HepG2 (cell line): ENCODE measurements around the gene UBE2Q2. TPM values are rescaled to one million over a fixed set of nuclear protein-coding genes. Genes with fewer than 3 reads are reported as not detected.

Experiments
- GATAD2A ChIP-seq: IDR thresholded peaks from 2 replicates; pipeline ENCODE4 v1.6.1; 2016
- NFIB ChIP-seq: sonication (generic); formaldehyde crosslinking; IDR thresholded peaks from 2 replicates; pipeline ENCODE4 v1.9.0; 2021; ENCODE audit warnings: missing genetic modification reagents, mild to moderate bottlenecking, borderline replicate concordance
- SNRNP70 ChIP-seq: fragments of 200-400 bp; formaldehyde crosslinking; IDR thresholded peaks from 2 replicates; pipeline ENCODE4 v1.6.1; 2017; ENCODE audit warnings: mild to moderate bottlenecking, low read depth, low read length, moderate library complexity
- STAT5B ChIP-seq: sonication (generic); formaldehyde crosslinking; IDR thresholded peaks from 2 replicates; pipeline ENCODE4 v1.4.0; 2020; ENCODE audit warnings: missing genetic modification reagents
- TBP ChIP-seq: sonication (generic); formaldehyde crosslinking; IDR thresholded peaks from 2 replicates; pipeline ENCODE4 v1.5.0; 2020; ENCODE audit warnings: missing genetic modification reagents
- TOE1 ChIP-seq: sonication (generic); formaldehyde crosslinking; IDR thresholded peaks from 2 replicates; pipeline ENCODE4 v1.4.0; 2020; ENCODE audit warnings: mild to moderate bottlenecking, missing genetic modification reagents
- UBTF ChIP-seq: sonication (generic); formaldehyde crosslinking; IDR thresholded peaks from 2 replicates; pipeline ENCODE4 v1.4.0; 2020; ENCODE audit warnings: mild to moderate bottlenecking, missing genetic modification reagents
- ZFP91 ChIP-seq: sonication (generic); formaldehyde crosslinking; IDR thresholded peaks from 2 replicates; pipeline ENCODE4 v1.9.0; 2022; ENCODE audit warnings: missing genetic modification reagents, mild to moderate bottlenecking, borderline replicate concordance
- ZNF207 ChIP-seq: fragments of 450-650 bp; IDR thresholded peaks from 2 replicates; pipeline ENCODE4 v1.6.1; 2016; ENCODE audit warnings: antibody characterized with exemption, borderline replicate concordance
- ZNF292 ChIP-seq: sonication (generic); formaldehyde crosslinking; IDR thresholded peaks from 2 replicates; pipeline ENCODE4 v1.8.1; 2022; ENCODE audit warnings: mild to moderate bottlenecking, low read depth, missing genetic modification reagents, borderline replicate concordance
- ZNF547 ChIP-seq: sonication (generic); formaldehyde crosslinking; IDR thresholded peaks from 2 replicates; pipeline ENCODE4 v1.5.1; 2020; ENCODE audit warnings: mild to moderate bottlenecking, missing genetic modification reagents
- ZNF562 ChIP-seq: sonication (generic); formaldehyde crosslinking; IDR thresholded peaks from 2 replicates; pipeline ENCODE4 v1.8.0; 2022; ENCODE audit warnings: missing genetic modification reagents, borderline replicate concordance
- ZNF597 ChIP-seq: sonication (generic); formaldehyde crosslinking; IDR thresholded peaks from 2 replicates; pipeline ENCODE4 v1.5.0; 2020; ENCODE audit warnings: missing genetic modification reagents
- ZNF598 ChIP-seq: sonication (generic); formaldehyde crosslinking; IDR thresholded peaks from 2 replicates; pipeline ENCODE4 v1.5.1; 2020; ENCODE audit warnings: mild to moderate bottlenecking, missing genetic modification reagents, borderline replicate concordance
- ZNF619 ChIP-seq: sonication (generic); formaldehyde crosslinking; IDR thresholded peaks from 2 replicates; pipeline ENCODE4 v1.4.0; 2020; ENCODE audit warnings: mild to moderate bottlenecking, missing genetic modification reagents
- ZNF687 ChIP-seq: sonication (generic); formaldehyde crosslinking; IDR thresholded peaks from 2 replicates; pipeline ENCODE4 v1.5.1; 2020; ENCODE audit warnings: mild to moderate bottlenecking, missing genetic modification reagents, moderate library complexity
- ZNF766 ChIP-seq: sonication (generic); formaldehyde crosslinking; IDR thresholded peaks from 2 replicates; pipeline ENCODE4 v1.5.0; 2020; ENCODE audit warnings: missing genetic modification reagents, borderline replicate concordance
- ZNF83 ChIP-seq: sonication (generic); formaldehyde crosslinking; IDR thresholded peaks from 2 replicates; pipeline ENCODE4 v1.4.0; 2020; ENCODE audit warnings: missing genetic modification reagents, mild to moderate bottlenecking, borderline replicate concordance
- ZNF850 ChIP-seq: sonication (generic); formaldehyde crosslinking; conservative IDR thresholded peaks from 2 replicates; pipeline ENCODE4 v1.9.0; 2021; ENCODE audit warnings: mild to moderate bottlenecking, missing genetic modification reagents
- ZSCAN20 ChIP-seq: sonication (generic); formaldehyde crosslinking; IDR thresholded peaks from 2 replicates; pipeline ENCODE4 v1.4.0; 2020; ENCODE audit warnings: missing genetic modification reagents, mild to moderate bottlenecking, borderline replicate concordance
- polyA plus RNA-seq, 8 experiments: library from polyadenylated mRNA; depleted of rRNA in 3 of 8; stranded (reverse) in 7 of 8; unstranded in 1 of 8; fragments of >200 nt; fragmentation: Illumina TruSeq in 4 of 8; extraction: Trizol in 4 of 8; gene quantifications; 2 replicates each; pipeline versions ENCODE4 v1.2.1 to v1.2.3, GENCODE V29; 2011 to 2016; ENCODE audit warnings: low read depth in 4 of 8, missing spikeins in 1 of 8, mixed read lengths in 1 of 8; ENCODE audit not compliant: insufficient read depth in 1 of 8
- total RNA-seq, 5 experiments: library from RNA; depleted of rRNA; stranded (reverse); fragments of >200 nt; fragmentation: Illumina TruSeq; extraction: Trizol; gene quantifications; 2 replicates each; pipeline ENCODE4 v1.2.3, GENCODE V29; 2016; ENCODE audit warnings: low read depth in 1 of 5

UBE2Q2 gene
- total and polyA plus RNA-seq, 2 of the 13 experiments (the other 11 are each of a cell fraction or from before 2014, with no cell fraction given), result 10.6 to 20.4 TPM

- TF ChIP-seq ZFP91 (no peak; the same call in 1 of the 2 replicates), ZNF597 (CRISPR knock-in tag) (no peak), GATAD2A (no peak), ZNF850 (CRISPR knock-in tag) (no peak), UBTF (CRISPR knock-in tag) (peak; percentile 30; the same call in 1 of the 2 replicates), ZNF562 (CRISPR knock-in tag) (no peak), ZNF547 (CRISPR knock-in tag) (peak; percentile 49; the same call in 1 of the 2 replicates), ZNF83 (no peak), NFIB (CRISPR knock-in tag) (no peak), ZNF766 (no peak), TOE1 (CRISPR knock-in tag) (no peak), ZNF292 (CRISPR knock-in tag) (no peak), TBP (no peak), ZNF687 (peak; percentile 86), SNRNP70 (no peak), ZSCAN20 (CRISPR knock-in tag) (no peak), ZNF207 (no peak), ZNF619 (no peak), STAT5B (CRISPR knock-in tag) (no peak), ZNF598 (no peak)
Measured at GRCh38 chr15:75842722-75843677, at the start of gene UBE2Q2 (continued).
